ENCODE data around the gene CAMK1D. TPM values are rescaled to one million over a fixed set of nuclear protein-coding genes. Genes with fewer than 3 reads are reported as not detected.

The CAMK1D gene
- total RNA-seq, 1 experiment from 2014 or later: 6.3 TPM

- Histone ChIP-seq H4K8ac (replicated peaks; ENCODE audit: insufficient read length, low read depth, low read length) (no peak overlapping the region), H4K91ac (ENCODE audit: insufficient read length, low read depth, low read length) (no peak overlapping the region), H3K14ac (ENCODE audit: insufficient read depth, low read length) (no peak overlapping the region), H3K23me2 (ENCODE audit: insufficient read length, low read depth, low read length, poor library complexity, severe bottlenecking) (no peaks in the 10 kb centered on the region), H3K4ac (ENCODE audit: low read depth, low read length) (no peak overlapping the region), H2AK5ac (ENCODE audit: insufficient read length, low read length) (no peak overlapping the region), H2BK120ac (ENCODE audit: low read depth, low read length, poor library complexity, severe bottlenecking) (no peak overlapping the region), H2BK12ac (ENCODE audit: insufficient read length, low read depth, low read length) (no peak overlapping the region), H3K23ac (ENCODE audit: insufficient read length, low read depth, low read length) (no peak overlapping the region), H3K27me3 (ENCODE audit: insufficient read depth, low read length) (no peaks in the 10 kb centered on the region), H3K79me2 (ENCODE audit: insufficient read depth, low read length) (no peaks in the 10 kb centered on the region), H4K20me1 (ENCODE audit: control insufficient read depth, insufficient read depth, insufficient read length) (no peaks in the 10 kb centered on the region), H4K5ac (ENCODE audit: insufficient read length, low read depth, low read length) (no peak overlapping the region), H3T11ph (ENCODE audit: low read length) (no peak overlapping the region), H3K56ac (ENCODE audit: insufficient read length, low read depth, low read length) (no peak overlapping the region), H2BK20ac (ENCODE audit: low read depth, low read length, poor library complexity, severe bottlenecking) (no peak overlapping the region), H3K4me1 (ENCODE audit: insufficient read depth, low read length) (no peaks in the 10 kb centered on the region; the same call in 1 of the 2 replicates), H3K27ac (ENCODE audit: insufficient read length, low read depth, low read length) (no peak overlapping the region), H3K4me2 (ENCODE audit: insufficient read depth, insufficient read length, low read length) (no peak overlapping the region), H2BK5ac (ENCODE audit: insufficient read length, low read length) (no peak overlapping the region), H3K18ac (ENCODE audit: insufficient read length, low read depth, low read length) (no peak overlapping the region), H2AFZ (ENCODE audit: low read length) (no peak overlapping the region), H3K9me3 (ENCODE audit: control insufficient read depth, low read depth, low read length) (no peaks in the 10 kb centered on the region), H3K79me1 (ENCODE audit: insufficient read depth, low read depth, low read length, poor library complexity, severe bottlenecking) (no peaks in the 10 kb centered on the region), H2BK15ac (ENCODE audit: low read depth, low read length) (no peak overlapping the region), H3K9ac (ENCODE audit: extremely low read depth, insufficient read length, low read length) (no peak overlapping the region)
- H3K4me1 Mint-ChIP-seq: peaks cover 15 to 20% of the 10 kb centered on the region in 2 experiments
- H3K27me3 Mint-ChIP-seq (ENCODE audit: low read depth): no peaks in the 10 kb centered on the region
- H3K27ac Mint-ChIP-seq: no peak overlapping the region
- no peak for TF ChIP-seq CTCF (conservative IDR thresholded peaks at IDR 0.05)
- peaks cover 0 to 7% of the 10 kb centered on the region in 2 experiments; a peak in 1 of 5 replicates for H3K9me3 Mint-ChIP-seq
- no peak for DNase-seq
- no peak overlapping the region for H3K4me3 Mint-ChIP-seq
- WGBS (ENCODE audit: extremely low coverage, insufficient read length, low lambda C conversion rate): no CpG with 5 or more reads among the region's 10 CpGs
- peaks cover 0 to 8% (median 4%) of the 10 kb centered on the region in 3 experiments; a peak in 2 of 7 replicates for H3K36me3 Mint-ChIP-seq (ENCODE audit: insufficient read depth in 1 of 3, low read depth in 3 of 3)
Measured at GRCh38 chr10:12504628-12505027, 155.3 kb downstream of the CAMK1D start.

Data from H9 (cell line).